Measurements from ENCODE around the gene LMCD1.

The LMCD1 gene

GRCh38 chr3:8559351-8559750 lies 57.7 kb downstream of the LMCD1 start:
- no peak for TF ChIP-seq EZH2 (IDR thresholded peaks at IDR 0.05)
- TF ChIP-seq FOXP2 (optimal IDR thresholded peaks at IDR 0.05; ENCODE audit: control extremely low read depth, extremely low read length, insufficient read depth), result no peak
- TF ChIP-seq POLR2AphosphoS5 (IDR thresholded peaks at IDR 0.05; ENCODE audit: borderline replicate concordance, low read depth, low read length), result no peak
- H3K9ac ChIP-seq (ENCODE audit: insufficient read length), result no peak overlapping the region
- no peaks in the 10 kb centered on the region for H3K36me3 ChIP-seq (ENCODE audit: insufficient read depth, low read length)
- H3K4me3 ChIP-seq, result no peak overlapping the region
- no peaks in the 10 kb centered on the region for H3K9me3 ChIP-seq (ENCODE audit: low read depth, low read length)
- no peak overlapping the region for H3K27ac ChIP-seq
- no peak for DNase-seq (ENCODE audit: low read depth, low spot score)

GRCh38 chr3:8560366-8561007 lies 58.9 kb downstream of the LMCD1 start:
- H3K9ac ChIP-seq (ENCODE audit: insufficient read length), result no peak overlapping the region
- H3K4me3 ChIP-seq, result no peak overlapping the region
- TF ChIP-seq FOXP2 (optimal IDR thresholded peaks at IDR 0.05; ENCODE audit: control extremely low read depth, extremely low read length, insufficient read depth) (no peak), POLR2AphosphoS5 (IDR thresholded peaks at IDR 0.05; ENCODE audit: borderline replicate concordance, low read depth, low read length) (no peak), EZH2 (IDR thresholded peaks at IDR 0.05) (no peak)
- H3K27ac ChIP-seq, result no peak overlapping the region
- H3K36me3 ChIP-seq (ENCODE audit: insufficient read depth, low read length), result no peaks in the 10 kb centered on the region
- DNase-seq (ENCODE audit: low read depth, low spot score), result no peak
- H3K9me3 ChIP-seq (ENCODE audit: low read depth, low read length), result no peaks in the 10 kb centered on the region

GRCh38 chr3:8561370-8561769 lies 59.7 kb downstream of the LMCD1 start:
- Histone ChIP-seq H3K36me3 (ENCODE audit: insufficient read depth, low read length) (no peaks in the 10 kb centered on the region), H3K4me3 (no peak overlapping the region), H3K27ac (no peak overlapping the region), H3K9ac (ENCODE audit: insufficient read length) (no peak overlapping the region), H3K9me3 (ENCODE audit: low read depth, low read length) (no peaks in the 10 kb centered on the region)
- TF ChIP-seq EZH2 (IDR thresholded peaks at IDR 0.05) (no peak), FOXP2 (optimal IDR thresholded peaks at IDR 0.05; ENCODE audit: control extremely low read depth, extremely low read length, insufficient read depth) (no peak), POLR2AphosphoS5 (IDR thresholded peaks at IDR 0.05; ENCODE audit: borderline replicate concordance, low read depth, low read length) (no peak)
- no peak for DNase-seq (ENCODE audit: low read depth, low spot score)

DNA sequence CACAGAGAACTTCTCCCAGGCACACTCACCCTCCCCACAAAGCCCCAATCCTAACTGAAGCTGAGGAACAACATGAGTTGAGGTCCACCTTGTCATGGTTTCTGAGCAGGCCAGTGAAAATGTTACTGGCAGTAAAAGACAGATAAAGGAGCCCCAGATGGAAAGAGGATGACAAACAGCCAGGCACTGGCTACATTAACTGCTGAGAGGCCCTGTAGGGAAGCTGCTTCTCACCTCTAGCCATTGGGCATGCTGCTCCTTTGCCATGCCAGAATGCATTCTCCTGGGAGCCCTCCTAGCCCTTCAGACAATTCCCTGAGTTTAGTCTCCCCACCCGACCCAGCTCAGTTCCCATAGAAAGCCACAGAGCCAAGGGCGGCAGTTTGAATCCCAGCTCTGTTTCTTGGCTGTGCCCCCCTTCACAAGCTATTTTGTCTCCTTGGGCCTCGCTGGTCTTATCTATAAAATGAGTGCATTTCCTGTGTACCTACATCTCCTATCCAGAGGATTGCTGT lies 60.5 kb downstream of the LMCD1 start:
- TF ChIP-seq POLR2AphosphoS5 (IDR thresholded peaks at IDR 0.05; ENCODE audit: borderline replicate concordance, low read depth, low read length) (no peak), EZH2 (IDR thresholded peaks at IDR 0.05) (no peak), FOXP2 (optimal IDR thresholded peaks at IDR 0.05; ENCODE audit: control extremely low read depth, extremely low read length, insufficient read depth) (no peak)
- no peak overlapping the region for H3K27ac ChIP-seq
- H3K36me3 ChIP-seq (ENCODE audit: insufficient read depth, low read length), result no peaks in the 10 kb centered on the region
- no peak overlapping the region for H3K9ac ChIP-seq (ENCODE audit: insufficient read length)
- DNase-seq (ENCODE audit: low read depth, low spot score), result no peak
- no peak overlapping the region for H3K4me3 ChIP-seq
- no peaks in the 10 kb centered on the region for H3K9me3 ChIP-seq (ENCODE audit: low read depth, low read length)

- no peak for TF ChIP-seq FOXP2 (optimal IDR thresholded peaks at IDR 0.05; ENCODE audit: control extremely low read depth, extremely low read length, insufficient read depth)
- no peak for TF ChIP-seq POLR2AphosphoS5 (IDR thresholded peaks at IDR 0.05; ENCODE audit: borderline replicate concordance, low read depth, low read length)
- TF ChIP-seq EZH2 (IDR thresholded peaks at IDR 0.05), result no peak
These were observed 61.5 kb downstream of the LMCD1 start for GRCh38 chr3:8563146-8563545.

GRCh38 chr3:8563597-8563996 lies 62.0 kb downstream of the LMCD1 start:
- H3K36me3 ChIP-seq (ENCODE audit: insufficient read depth, low read length), result no peaks in the 10 kb centered on the region
- H3K9ac ChIP-seq (ENCODE audit: insufficient read length), result no peak overlapping the region
- no peaks in the 10 kb centered on the region for H3K9me3 ChIP-seq (ENCODE audit: low read depth, low read length)
- no peak overlapping the region for H3K4me3 ChIP-seq
- no peak for DNase-seq (ENCODE audit: low read depth, low spot score)
- H3K27ac ChIP-seq, result no peak overlapping the region
- TF ChIP-seq EZH2 (IDR thresholded peaks at IDR 0.05) (no peak), POLR2AphosphoS5 (IDR thresholded peaks at IDR 0.05; ENCODE audit: borderline replicate concordance, low read depth, low read length) (no peak), FOXP2 (optimal IDR thresholded peaks at IDR 0.05; ENCODE audit: control extremely low read depth, extremely low read length, insufficient read depth) (no peak)

More at GRCh38 chr3:8563146-8563545, 61.5 kb downstream of the LMCD1 start:
- H3K27ac ChIP-seq, result no peak overlapping the region
- no peak overlapping the region for H3K4me3 ChIP-seq
- H3K9ac ChIP-seq (ENCODE audit: insufficient read length), result no peak overlapping the region
- H3K9me3 ChIP-seq (ENCODE audit: low read depth, low read length), result no peaks in the 10 kb centered on the region
- DNase-seq (ENCODE audit: low read depth, low spot score), result no peak
- H3K36me3 ChIP-seq (ENCODE audit: insufficient read depth, low read length), result no peaks in the 10 kb centered on the region

GRCh38 chr3:8565376-8565775 lies 63.8 kb downstream of the LMCD1 start:
- no peak for DNase-seq (ENCODE audit: low read depth, low spot score)
- no peaks in the 10 kb centered on the region for H3K36me3 ChIP-seq (ENCODE audit: insufficient read depth, low read length)
- no peak overlapping the region for H3K9ac ChIP-seq (ENCODE audit: insufficient read length)
- no peak for TF ChIP-seq FOXP2 (optimal IDR thresholded peaks at IDR 0.05; ENCODE audit: control extremely low read depth, extremely low read length, insufficient read depth)
- no peak overlapping the region for H3K27ac ChIP-seq
- H3K4me3 ChIP-seq, result no peak overlapping the region
- no peaks in the 10 kb centered on the region for H3K9me3 ChIP-seq (ENCODE audit: low read depth, low read length)

GRCh38 chr3:8567784-8568575 lies 66.4 kb downstream of the LMCD1 start:
- no peak for TF ChIP-seq FOXP2 (optimal IDR thresholded peaks at IDR 0.05; ENCODE audit: control extremely low read depth, extremely low read length, insufficient read depth)
- Histone ChIP-seq H3K36me3 (ENCODE audit: insufficient read depth, low read length) (no peaks in the 10 kb centered on the region), H3K9ac (ENCODE audit: insufficient read length) (no peak overlapping the region), H3K4me3 (no peak overlapping the region), H3K27ac (no peak overlapping the region), H3K9me3 (ENCODE audit: low read depth, low read length) (no peaks in the 10 kb centered on the region)
- no peak for DNase-seq (ENCODE audit: low read depth, low spot score)

Data from SK-N-MC (cell line).